Measurements from ENCODE around the gene IRF9.

- TF ChIP-seq CTCF (IDR thresholded peaks at IDR 0.05; ENCODE audit: low read length), result no peak
- TF ChIP-seq EZH2 (optimal IDR thresholded peaks at IDR 0.05; ENCODE audit: low read depth, low read length), result no peak
These were observed 47.7 kb upstream of the IRF9 start for GRCh38 chr14:24113379-24113800.
